ENCODE data around the gene RIMS4.

The RIMS4 gene

DNA sequence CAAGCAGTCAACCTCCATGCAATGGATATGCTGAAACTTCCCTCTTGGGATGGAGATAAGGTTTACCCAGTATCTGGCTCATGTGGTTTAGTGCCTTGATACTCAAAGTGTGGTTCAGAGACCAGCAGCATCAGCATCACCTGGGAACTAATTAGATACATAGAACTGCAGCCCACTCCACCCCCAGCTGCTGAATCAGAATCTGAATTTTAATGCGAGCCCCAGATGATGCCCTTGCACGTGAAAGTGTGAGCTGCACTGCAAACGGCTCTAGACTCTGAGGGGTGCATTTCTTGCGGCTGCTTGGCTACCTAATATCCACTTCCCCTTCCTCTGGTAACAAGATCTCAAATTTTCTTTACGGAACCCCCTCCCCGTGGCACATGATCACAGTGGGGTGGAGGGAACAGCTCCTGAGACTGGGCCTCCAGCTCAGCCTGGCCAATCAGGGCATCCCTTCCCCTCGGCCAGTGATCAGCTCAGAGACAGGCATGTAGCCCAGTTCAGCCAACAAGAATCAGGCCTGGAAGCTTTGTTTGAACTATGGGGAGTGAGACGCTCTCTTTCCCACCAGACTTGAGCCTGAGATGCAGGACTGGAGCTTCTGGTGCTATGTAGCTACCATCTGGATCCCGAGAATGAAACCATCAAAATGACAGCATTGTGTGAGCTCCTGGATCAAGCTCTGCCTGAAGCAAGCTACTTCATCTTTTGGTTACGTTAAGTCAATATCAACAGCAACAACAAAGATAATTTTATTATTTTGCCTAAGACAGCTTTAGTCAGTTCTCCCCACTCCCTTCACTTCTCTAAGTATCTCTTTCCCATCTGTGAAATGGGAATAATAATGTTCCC lies 51.9 kb downstream of the RIMS4 start:
- ChIA-PET POLR2A (no interaction called here), CTCF (interaction anchor here (0.8 to 5.7 kb wide), 4 partner anchors 11 to 105 kb away, joined by 3 to 22 read pairs (median 3); no protein-coding TSS in a partner anchor)
- Histone ChIP-seq H3K9me3 (ENCODE audit: control extremely low read depth in 1 of 5, control insufficient read depth in 4 of 5, insufficient read depth in 2 of 5, low read depth in 1 of 5, low read length in 4 of 5) (no peaks in the 10 kb centered on the region), H3K4me3 (ENCODE audit: control insufficient read depth in 1 of 7, extremely low read depth in 1 of 7, insufficient read depth in 4 of 7, low read depth in 2 of 7, low read length in 6 of 7) (no peak overlapping the region), H3K27ac (ENCODE audit: insufficient read depth in 1 of 2, low read depth in 1 of 2, low read length in 2 of 2, poor library complexity in 1 of 2, severe bottlenecking in 2 of 2) (no peak overlapping the region), H3K36me3 (ENCODE audit: control insufficient read depth in 4 of 4, insufficient read depth in 4 of 4, low read length in 3 of 4) (no peaks in the 10 kb centered on the region), H3K4me1 (ENCODE audit: control extremely low read depth in 1 of 4, control insufficient read depth in 4 of 4, insufficient read depth in 4 of 4, low read length in 3 of 4) (peaks cover 0 to 8% (median 2%) of the 10 kb centered on the region in 4 experiments), H3K27me3 (replicated peaks in 2 of 5; ENCODE audit: control insufficient read depth in 4 of 5, insufficient read depth in 5 of 5, low read length in 4 of 5) (peaks cover 0 to 14% (median 0%) of the 10 kb centered on the region in 5 experiments)
- 43% methylated on average over 7 of the region's 10 CpGs for WGBS (ENCODE audit: insufficient coverage)
- peak in 2 of 3 donors; percentile 73 to 80 for DNase-seq

DNA sequence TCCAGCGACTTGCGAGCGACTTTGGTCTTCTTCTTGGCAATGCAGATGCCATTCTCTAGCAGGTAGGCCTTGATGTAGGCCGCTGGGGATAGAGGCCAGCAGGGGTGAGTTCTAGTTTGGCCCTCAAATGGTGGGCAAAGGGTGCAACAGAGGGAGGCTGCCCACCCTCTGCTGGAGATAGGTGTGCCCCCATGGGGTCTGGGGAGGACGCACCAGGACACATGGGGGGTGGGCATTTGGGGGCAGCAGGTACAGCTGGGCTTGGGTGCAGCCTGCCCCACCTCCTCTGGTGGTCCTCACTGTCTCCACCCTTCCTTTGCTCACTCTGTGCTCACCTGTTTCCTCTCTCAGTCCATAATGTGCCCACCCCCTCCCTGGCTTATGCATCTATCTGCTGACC lies 53.4 kb downstream of the RIMS4 start:
- POLR2A ChIA-PET = no interaction called here
- Histone ChIP-seq H3K27me3 (replicated peaks in 2 of 5; ENCODE audit: control insufficient read depth in 4 of 5, insufficient read depth in 5 of 5, low read length in 4 of 5) (peaks cover 0 to 20% (median 0%) of the 10 kb centered on the region in 5 experiments), H3K36me3 (ENCODE audit: control insufficient read depth in 4 of 4, insufficient read depth in 4 of 4, low read length in 3 of 4) (no peaks in the 10 kb centered on the region), H3K4me1 (ENCODE audit: control extremely low read depth in 1 of 4, control insufficient read depth in 4 of 4, insufficient read depth in 4 of 4, low read length in 3 of 4) (peaks cover 0 to 8% (median 2%) of the 10 kb centered on the region in 4 experiments), H3K4me3 (ENCODE audit: control insufficient read depth in 1 of 7, extremely low read depth in 1 of 7, insufficient read depth in 4 of 7, low read depth in 2 of 7, low read length in 6 of 7) (no peak overlapping the region), H3K27ac (ENCODE audit: insufficient read depth in 1 of 2, low read depth in 1 of 2, low read length in 2 of 2, poor library complexity in 1 of 2, severe bottlenecking in 2 of 2) (no peak overlapping the region), H3K9me3 (ENCODE audit: control extremely low read depth in 1 of 5, control insufficient read depth in 4 of 5, insufficient read depth in 2 of 5, low read depth in 1 of 5, low read length in 4 of 5) (no peaks in the 10 kb centered on the region)
- CTCF ChIA-PET = interaction anchor here (1.3 kb wide), 1 partner anchor 60 kb away, joined by 3 read pairs; no protein-coding TSS in a partner anchor
- 100% methylated on average over 5 of the region's 5 CpGs for WGBS (ENCODE audit: insufficient coverage)
- no peak for DNase-seq

- POLR2A ChIA-PET = no interaction called here
- DNase-seq = no peak
- H3K27ac ChIP-seq (ENCODE audit: insufficient read depth in 1 of 2, low read depth in 1 of 2, low read length in 2 of 2, poor library complexity in 1 of 2, severe bottlenecking in 2 of 2) = no peak overlapping the region
- CTCF ChIA-PET = interaction anchor here (1.3 to 1.7 kb wide), 2 partner anchors 9 to 61 kb away, joined by 3 to 5 read pairs; no protein-coding TSS in a partner anchor
- H3K4me3 ChIP-seq (ENCODE audit: control insufficient read depth in 1 of 7, extremely low read depth in 1 of 7, insufficient read depth in 4 of 7, low read depth in 2 of 7, low read length in 6 of 7) = no peak overlapping the region
- peaks cover 0 to 22% (median 3%) of the 10 kb centered on the region in 5 experiments for H3K27me3 ChIP-seq (replicated peaks in 2 of 5; ENCODE audit: control insufficient read depth in 4 of 5, insufficient read depth in 5 of 5, low read length in 4 of 5)
- H3K36me3 ChIP-seq (ENCODE audit: control insufficient read depth in 4 of 4, insufficient read depth in 4 of 4, low read length in 3 of 4) = no peaks in the 10 kb centered on the region
- 96% methylated on average over 12 of the region's 18 CpGs for WGBS (ENCODE audit: insufficient coverage)
- H3K4me1 ChIP-seq (ENCODE audit: control extremely low read depth in 1 of 4, control insufficient read depth in 4 of 4, insufficient read depth in 4 of 4, low read length in 3 of 4) = peaks cover 0 to 8% (median 2%) of the 10 kb centered on the region in 4 experiments
- no peaks in the 10 kb centered on the region for H3K9me3 ChIP-seq (ENCODE audit: control extremely low read depth in 1 of 5, control insufficient read depth in 4 of 5, insufficient read depth in 2 of 5, low read depth in 1 of 5, low read length in 4 of 5)
These were observed 54.2 kb downstream of the RIMS4 start for GRCh38 chr20:44756011-44756688.

- peaks cover 0 to 21% (median 8%) of the 10 kb centered on the region in 5 experiments for H3K27me3 ChIP-seq (replicated peaks in 2 of 5; ENCODE audit: control insufficient read depth in 4 of 5, insufficient read depth in 5 of 5, low read length in 4 of 5)
These were observed 55.8 kb downstream of the RIMS4 start for GRCh38 chr20:44754554-44754953.

GRCh38 chr20:44752099-44752931 lies 58.0 kb downstream of the RIMS4 start:
- Histone ChIP-seq H3K4me3 (ENCODE audit: control insufficient read depth in 1 of 7, extremely low read depth in 1 of 7, insufficient read depth in 4 of 7, low read depth in 2 of 7, low read length in 6 of 7) (no peak overlapping the region), H3K36me3 (ENCODE audit: control insufficient read depth in 4 of 4, insufficient read depth in 4 of 4, low read length in 3 of 4) (no peaks in the 10 kb centered on the region), H3K9me3 (ENCODE audit: control extremely low read depth in 1 of 5, control insufficient read depth in 4 of 5, insufficient read depth in 2 of 5, low read depth in 1 of 5, low read length in 4 of 5) (no peaks in the 10 kb centered on the region), H3K4me1 (ENCODE audit: control extremely low read depth in 1 of 4, control insufficient read depth in 4 of 4, insufficient read depth in 4 of 4, low read length in 3 of 4) (peaks cover 0 to 9% (median 4%) of the 10 kb centered on the region in 4 experiments), H3K27ac (ENCODE audit: insufficient read depth in 1 of 2, low read depth in 1 of 2, low read length in 2 of 2, poor library complexity in 1 of 2, severe bottlenecking in 2 of 2) (no peak overlapping the region), H3K27me3 (replicated peaks in 2 of 5; ENCODE audit: control insufficient read depth in 4 of 5, insufficient read depth in 5 of 5, low read length in 4 of 5) (peaks cover 0 to 28% (median 10%) of the 10 kb centered on the region in 5 experiments)
- no peak for DNase-seq
- ChIA-PET CTCF (interaction anchor here (0.8 to 1.2 kb wide), 3 partner anchors 13 to 117 kb away, joined by 3 read pairs; no protein-coding TSS in a partner anchor), POLR2A (no interaction called here)
- whole genome bisulfite sequencing (ENCODE audit: insufficient coverage) = 97% methylated on average over 13 of the region's 17 CpGs

More at GRCh38 chr20:44754554-44754953, 55.8 kb downstream of the RIMS4 start:
- H3K36me3 ChIP-seq (ENCODE audit: control insufficient read depth in 4 of 4, insufficient read depth in 4 of 4, low read length in 3 of 4) = no peaks in the 10 kb centered on the region
- H3K4me3 ChIP-seq (ENCODE audit: control insufficient read depth in 1 of 7, extremely low read depth in 1 of 7, insufficient read depth in 4 of 7, low read depth in 2 of 7, low read length in 6 of 7) = no peak overlapping the region
- POLR2A ChIA-PET = no interaction called here
- H3K9me3 ChIP-seq (ENCODE audit: control extremely low read depth in 1 of 5, control insufficient read depth in 4 of 5, insufficient read depth in 2 of 5, low read depth in 1 of 5, low read length in 4 of 5) = no peaks in the 10 kb centered on the region
- no peak overlapping the region for H3K27ac ChIP-seq (ENCODE audit: insufficient read depth in 1 of 2, low read depth in 1 of 2, low read length in 2 of 2, poor library complexity in 1 of 2, severe bottlenecking in 2 of 2)
- CTCF ChIA-PET = no interaction called here
- DNase-seq = no peak
- WGBS (ENCODE audit: insufficient coverage) = 72% methylated on average over 5 of the region's 7 CpGs
- H3K4me1 ChIP-seq (ENCODE audit: control extremely low read depth in 1 of 4, control insufficient read depth in 4 of 4, insufficient read depth in 4 of 4, low read length in 3 of 4) = peaks cover 0 to 13% (median 6%) of the 10 kb centered on the region in 4 experiments

GRCh38 chr20:44750081-44750805 lies 60.1 kb downstream of the RIMS4 start:
- ChIA-PET POLR2A (no interaction called here), CTCF (interaction anchor here (0.8 to 1.2 kb wide), 6 partner anchors 55 to 153 kb away, joined by 3 read pairs; no protein-coding TSS in a partner anchor)
- peak overlapping the region in 2 of 7 experiments; percentile 0 to 16 for H3K4me3 ChIP-seq (ENCODE audit: control insufficient read depth in 1 of 7, extremely low read depth in 1 of 7, insufficient read depth in 4 of 7, low read depth in 2 of 7, low read length in 6 of 7)
- H3K4me1 ChIP-seq (ENCODE audit: control extremely low read depth in 1 of 4, control insufficient read depth in 4 of 4, insufficient read depth in 4 of 4, low read length in 3 of 4) = peaks cover 0 to 21% (median 15%) of the 10 kb centered on the region in 4 experiments
- 34% methylated on average over 61 of the region's 73 CpGs for WGBS (ENCODE audit: insufficient coverage)
- H3K27ac ChIP-seq (ENCODE audit: insufficient read depth in 1 of 2, low read depth in 1 of 2, low read length in 2 of 2, poor library complexity in 1 of 2, severe bottlenecking in 2 of 2) = no peak overlapping the region
- DNase-seq = peak in 2 of 3 donors; percentile 34 to 54
- no peaks in the 10 kb centered on the region for H3K9me3 ChIP-seq (ENCODE audit: control extremely low read depth in 1 of 5, control insufficient read depth in 4 of 5, insufficient read depth in 2 of 5, low read depth in 1 of 5, low read length in 4 of 5)
- H3K36me3 ChIP-seq (ENCODE audit: control insufficient read depth in 4 of 4, insufficient read depth in 4 of 4, low read length in 3 of 4) = no peaks in the 10 kb centered on the region
- peaks cover 7 to 48% (median 19%) of the 10 kb centered on the region in 5 experiments for H3K27me3 ChIP-seq (replicated peaks in 2 of 5; ENCODE audit: control insufficient read depth in 4 of 5, insufficient read depth in 5 of 5, low read length in 4 of 5)
